ENCODE results near the gene NHS. TPM values are rescaled to one million over a fixed set of nuclear protein-coding genes. Genes with fewer than 3 reads are reported as not detected.

NHS gene
- total RNA-seq, 1 experiment from 2014 or later: 5.7 TPM

- Histone ChIP-seq H4K20me1 (ENCODE audit: insufficient read depth) (no peaks in the 10 kb centered on the region), H3K27ac (ENCODE audit: low read depth, low read length) (no peak overlapping the region), H3K79me2 (ENCODE audit: insufficient read depth, low read length) (no peaks in the 10 kb centered on the region), H3K9me3 (ENCODE audit: control insufficient read depth in 1 of 2, insufficient read depth in 1 of 2, low read depth in 1 of 2, low read length in 2 of 2) (no peaks in the 10 kb centered on the region), H3K4me2 (ENCODE audit: low read length) (no peak overlapping the region), H3K4me1 (ENCODE audit: control insufficient read depth in 1 of 2, insufficient read depth in 2 of 2, low read length in 2 of 2) (no peaks in the 10 kb centered on the region), H3K9ac (ENCODE audit: low read length) (no peak overlapping the region), H3K9me2 (ENCODE audit: insufficient read depth) (no peaks in the 10 kb centered on the region), H3K4me3 (replicated peaks in 1 of 2; ENCODE audit: low read depth in 1 of 2, low read length in 2 of 2) (no peak overlapping the region), H2AFZ (ENCODE audit: low read depth, low read length, poor library complexity, severe bottlenecking) (no peak overlapping the region), H3K27me3 (ENCODE audit: insufficient read depth, low read length) (no peaks in the 10 kb centered on the region), H3K36me3 (ENCODE audit: control insufficient read depth in 1 of 2, insufficient read depth in 2 of 2, low read length in 2 of 2) (no peaks in the 10 kb centered on the region)
- intact Hi-C loops (cut with micrococcal nuclease): no loop called here
- ChIA-PET CTCF (no interaction called here), POLR2A (no interaction called here), RAD21 (ENCODE audit: low non-redundant PET in 1 of 2, low total read pairs in 2 of 2, uncharacterized antibody in 2 of 2, unreplicated experiment in 2 of 2) (no interaction called here)
- ATAC-seq (no peak), DNase-seq (ENCODE audit: low read depth, low spot score) (no peak)
- BruUV-seq (replicated peaks): no TSS peak
- no peak for TF ChIP-seq CEBPB (IDR thresholded peaks at IDR 0.05; ENCODE audit: low read depth)
- TF ChIP-seq POLR2AphosphoS5 (IDR thresholded peaks at IDR 0.05; ENCODE audit: low read depth, low read length): no peak
- no peak for TF ChIP-seq ELF1 (IDR thresholded peaks at IDR 0.05; ENCODE audit: borderline replicate concordance, low read depth)
- TF ChIP-seq CBX3 (IDR thresholded peaks at IDR 0.05; ENCODE audit: low read depth): no peak
- no peak for TF ChIP-seq SRF (IDR thresholded peaks at IDR 0.05; ENCODE audit: low read depth)
- no peak for TF ChIP-seq EGR1 (IDR thresholded peaks at IDR 0.05; ENCODE audit: low read depth)
- TF ChIP-seq ZFX (IDR thresholded peaks at IDR 0.05): no peak
- TF ChIP-seq, protein P1, sequence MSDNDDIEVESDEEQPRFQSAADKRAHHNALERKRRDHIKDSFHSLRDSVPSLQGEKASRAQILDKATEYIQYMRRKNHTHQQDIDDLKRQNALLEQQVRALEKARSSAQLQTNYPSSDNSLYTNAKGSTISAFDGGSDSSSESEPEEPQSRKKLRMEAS (IDR thresholded peaks at IDR 0.05): no peak
- TF ChIP-seq SP1 (IDR thresholded peaks at IDR 0.05; ENCODE audit: low read depth): no peak
- TF ChIP-seq, protein P2, sequence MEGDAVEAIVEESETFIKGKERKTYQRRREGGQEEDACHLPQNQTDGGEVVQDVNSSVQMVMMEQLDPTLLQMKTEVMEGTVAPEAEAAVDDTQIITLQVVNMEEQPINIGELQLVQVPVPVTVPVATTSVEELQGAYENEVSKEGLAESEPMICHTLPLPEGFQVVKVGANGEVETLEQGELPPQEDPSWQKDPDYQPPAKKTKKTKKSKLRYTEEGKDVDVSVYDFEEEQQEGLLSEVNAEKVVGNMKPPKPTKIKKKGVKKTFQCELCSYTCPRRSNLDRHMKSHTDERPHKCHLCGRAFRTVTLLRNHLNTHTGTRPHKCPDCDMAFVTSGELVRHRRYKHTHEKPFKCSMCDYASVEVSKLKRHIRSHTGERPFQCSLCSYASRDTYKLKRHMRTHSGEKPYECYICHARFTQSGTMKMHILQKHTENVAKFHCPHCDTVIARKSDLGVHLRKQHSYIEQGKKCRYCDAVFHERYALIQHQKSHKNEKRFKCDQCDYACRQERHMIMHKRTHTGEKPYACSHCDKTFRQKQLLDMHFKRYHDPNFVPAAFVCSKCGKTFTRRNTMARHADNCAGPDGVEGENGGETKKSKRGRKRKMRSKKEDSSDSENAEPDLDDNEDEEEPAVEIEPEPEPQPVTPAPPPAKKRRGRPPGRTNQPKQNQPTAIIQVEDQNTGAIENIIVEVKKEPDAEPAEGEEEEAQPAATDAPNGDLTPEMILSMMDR (IDR thresholded peaks at IDR 0.05 in 2 of 3, conservative IDR thresholded peaks at IDR 0.05 in 1 of 3; ENCODE audit: borderline replicate concordance in 1 of 3, insufficient read depth in 1 of 3, low read depth in 2 of 3, low read length in 2 of 3): no peak
- TF ChIP-seq ZBTB33 (IDR thresholded peaks at IDR 0.05; ENCODE audit: extremely low read depth, insufficient replicate concordance, low read length): no peak
- no peak for TF ChIP-seq SIN3A (IDR thresholded peaks at IDR 0.05; ENCODE audit: low read depth)
- TF ChIP-seq YY1 (IDR thresholded peaks at IDR 0.05; ENCODE audit: extremely low read depth, insufficient replicate concordance, low read depth, low read length): no peak
- no peak for TF ChIP-seq FOSL1 (IDR thresholded peaks at IDR 0.05; ENCODE audit: low read depth)
These were observed 90.8 kb downstream of the NHS start for GRCh38 chrX:17465802-17466201.
